ENCODE results near the gene PARP2.
"Not testable (repeated sequence)": the region's sequence is repeated elsewhere in the genome, so short reads cannot be mapped to it uniquely, and the experiment has no call there.

Gene PARP2

DNA sequence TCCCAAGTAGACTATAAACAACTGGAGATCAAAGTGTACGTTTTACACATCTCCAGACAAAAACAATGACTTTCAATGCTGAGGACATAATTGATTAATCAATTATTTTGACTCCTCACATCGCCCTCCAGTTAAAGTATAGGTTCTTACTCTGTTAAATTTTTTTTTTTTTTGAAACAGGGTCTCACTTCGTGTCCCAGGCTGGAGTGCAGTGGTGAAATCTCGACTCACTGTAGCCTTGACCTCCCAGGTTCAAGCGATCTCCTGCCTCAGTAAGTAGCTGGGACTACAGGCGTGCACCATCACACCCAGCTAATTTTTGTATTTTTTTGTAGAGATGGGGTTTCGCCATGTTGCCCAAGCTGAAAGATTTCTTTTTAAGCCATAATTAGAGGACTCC, 9.4 kb upstream of the PARP2 start:
- H2AFZ ChIP-seq (ENCODE audit: low read length): peak overlapping the region; percentile 86; the same call in 1 of the 2 replicates
- peak overlapping the region; percentile 76 for H3K9ac ChIP-seq (ENCODE audit: low read depth, low read length, poor library complexity, severe bottlenecking)
- no peak for TF ChIP-seq EZH2phosphoT487 (IDR thresholded peaks at IDR 0.05; ENCODE audit: borderline replicate concordance)
- TF ChIP-seq, protein P1, sequence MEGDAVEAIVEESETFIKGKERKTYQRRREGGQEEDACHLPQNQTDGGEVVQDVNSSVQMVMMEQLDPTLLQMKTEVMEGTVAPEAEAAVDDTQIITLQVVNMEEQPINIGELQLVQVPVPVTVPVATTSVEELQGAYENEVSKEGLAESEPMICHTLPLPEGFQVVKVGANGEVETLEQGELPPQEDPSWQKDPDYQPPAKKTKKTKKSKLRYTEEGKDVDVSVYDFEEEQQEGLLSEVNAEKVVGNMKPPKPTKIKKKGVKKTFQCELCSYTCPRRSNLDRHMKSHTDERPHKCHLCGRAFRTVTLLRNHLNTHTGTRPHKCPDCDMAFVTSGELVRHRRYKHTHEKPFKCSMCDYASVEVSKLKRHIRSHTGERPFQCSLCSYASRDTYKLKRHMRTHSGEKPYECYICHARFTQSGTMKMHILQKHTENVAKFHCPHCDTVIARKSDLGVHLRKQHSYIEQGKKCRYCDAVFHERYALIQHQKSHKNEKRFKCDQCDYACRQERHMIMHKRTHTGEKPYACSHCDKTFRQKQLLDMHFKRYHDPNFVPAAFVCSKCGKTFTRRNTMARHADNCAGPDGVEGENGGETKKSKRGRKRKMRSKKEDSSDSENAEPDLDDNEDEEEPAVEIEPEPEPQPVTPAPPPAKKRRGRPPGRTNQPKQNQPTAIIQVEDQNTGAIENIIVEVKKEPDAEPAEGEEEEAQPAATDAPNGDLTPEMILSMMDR (conservative IDR thresholded peaks at IDR 0.05; ENCODE audit: low read length): no peak

DNA sequence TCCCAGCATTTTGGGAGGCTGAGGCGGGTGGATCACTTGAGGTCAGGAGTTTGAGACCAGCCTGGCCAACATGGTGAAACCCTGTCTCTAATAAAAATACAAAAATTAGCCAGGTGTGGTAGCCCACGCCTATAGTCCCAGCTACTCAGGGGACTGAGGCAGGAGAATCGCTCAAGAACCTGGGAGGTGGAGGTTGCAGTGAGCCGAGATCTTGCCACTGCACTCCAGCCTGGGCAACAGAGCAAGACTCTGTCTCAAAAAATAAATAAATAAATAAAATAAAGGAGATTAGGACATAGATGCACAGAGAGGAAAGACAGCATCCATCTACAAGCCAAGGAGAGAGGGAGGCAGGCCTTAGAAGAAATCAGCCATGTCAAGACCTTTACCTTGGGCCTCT, 2.4 kb upstream of the PARP2 start:
- Histone ChIP-seq H3K4me1 (ENCODE audit: insufficient read depth, low read length, poor library complexity, severe bottlenecking) (peaks cover 26% of the 10 kb centered on the region), H3K79me2 (ENCODE audit: insufficient read depth, low read length) (peaks cover 26% of the 10 kb centered on the region), H3K4me2 (ENCODE audit: low read depth, low read length, poor library complexity, severe bottlenecking) (peak overlapping the region; percentile 66)
- H3K36me3 ChIP-seq (ENCODE audit: insufficient read depth, low read length); H3K4me3 ChIP-seq (ENCODE audit: low read length, poor library complexity, severe bottlenecking); H3F3A ChIP-seq (ENCODE audit: low read depth); H3K9me2 ChIP-seq (replicated peaks; ENCODE audit: low read depth, low read length); H4K20me1 ChIP-seq (ENCODE audit: insufficient read depth, low read length, poor library complexity, severe bottlenecking); H3K9ac ChIP-seq (ENCODE audit: low read depth, low read length, poor library complexity, severe bottlenecking); H3K27me3 ChIP-seq (ENCODE audit: insufficient read depth, low read length, poor library complexity, severe bottlenecking); H2AFZ ChIP-seq (ENCODE audit: low read length); H3K9me3 ChIP-seq (ENCODE audit: insufficient read depth, low read depth, low read length): not testable (repeated sequence)

More for the DNA sequence above, 9.4 kb upstream of the PARP2 start:
- peaks cover 40% of the 10 kb centered on the region for H3K79me2 ChIP-seq (ENCODE audit: insufficient read depth, low read length)
- no peaks in the 10 kb centered on the region for H3K9me2 ChIP-seq (replicated peaks; ENCODE audit: low read depth, low read length)
- no peaks in the 10 kb centered on the region for H3K36me3 ChIP-seq (ENCODE audit: insufficient read depth, low read length)
- peaks cover 23% of the 10 kb centered on the region for H3K4me1 ChIP-seq (ENCODE audit: insufficient read depth, low read length, poor library complexity, severe bottlenecking)
- no peaks in the 10 kb centered on the region for H3K27me3 ChIP-seq (ENCODE audit: insufficient read depth, low read length, poor library complexity, severe bottlenecking)
- H3K4me2 ChIP-seq (ENCODE audit: low read depth, low read length, poor library complexity, severe bottlenecking): peak overlapping the region; percentile 88
- H3K9me3 ChIP-seq (ENCODE audit: insufficient read depth, low read depth, low read length): no peaks in the 10 kb centered on the region
- peaks cover 21% of the 10 kb centered on the region for H4K20me1 ChIP-seq (ENCODE audit: insufficient read depth, low read length, poor library complexity, severe bottlenecking)
- H3K4me3 ChIP-seq (ENCODE audit: low read length, poor library complexity, severe bottlenecking): peak overlapping the region; percentile 87
- H3F3A ChIP-seq (ENCODE audit: low read depth): 0 out of 2 replicates have a peak, but pooled peaks cover 3% of the 10 kb centered on the region

GRCh38 chr14:20341646-20342045, 1.8 kb upstream of the PARP2 start:
- Histone ChIP-seq H3K9ac (ENCODE audit: low read depth, low read length, poor library complexity, severe bottlenecking) (peak overlapping the region; percentile 86), H3F3A (ENCODE audit: low read depth) (peaks cover 9% of the 10 kb centered on the region), H3K27me3 (ENCODE audit: insufficient read depth, low read length, poor library complexity, severe bottlenecking) (no peaks in the 10 kb centered on the region), H3K4me3 (ENCODE audit: low read length, poor library complexity, severe bottlenecking) (peak overlapping the region; percentile 79), H2AFZ (ENCODE audit: low read length) (peak overlapping the region; percentile 97; the same call in 1 of the 2 replicates), H3K36me3 (ENCODE audit: insufficient read depth, low read length) (0 out of 2 replicates have a peak, but pooled peaks cover 2% of the 10 kb centered on the region), H3K9me3 (ENCODE audit: insufficient read depth, low read depth, low read length) (no peaks in the 10 kb centered on the region), H3K4me1 (ENCODE audit: insufficient read depth, low read length, poor library complexity, severe bottlenecking) (peaks cover 26% of the 10 kb centered on the region), H3K4me2 (ENCODE audit: low read depth, low read length, poor library complexity, severe bottlenecking) (peak overlapping the region; percentile 66), H3K9me2 (replicated peaks; ENCODE audit: low read depth, low read length) (no peaks in the 10 kb centered on the region), H4K20me1 (ENCODE audit: insufficient read depth, low read length, poor library complexity, severe bottlenecking) (no peaks in the 10 kb centered on the region), H3K79me2 (ENCODE audit: insufficient read depth, low read length) (peaks cover 26% of the 10 kb centered on the region)
- TF ChIP-seq EZH2phosphoT487 (IDR thresholded peaks at IDR 0.05; ENCODE audit: borderline replicate concordance): no peak
- TF ChIP-seq, protein P1 (conservative IDR thresholded peaks at IDR 0.05; ENCODE audit: low read length): no peak

DNA sequence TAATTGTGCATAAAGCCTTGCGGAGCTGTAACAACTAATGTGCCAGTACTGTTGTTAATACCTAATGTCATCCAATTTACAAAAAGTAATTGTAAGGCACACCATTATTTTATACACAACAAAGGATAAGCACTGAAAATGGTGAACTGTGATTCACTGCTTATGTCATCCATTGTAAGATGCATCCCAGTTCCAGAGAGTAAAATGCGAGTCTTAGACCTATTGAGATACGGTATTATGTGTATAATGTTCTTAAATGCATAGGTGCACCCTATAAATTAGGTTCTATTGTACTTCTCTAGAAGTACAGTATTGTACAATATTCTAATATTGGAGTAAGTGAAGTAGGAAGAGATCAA, 406 bp downstream of the PARP2 start:
- Histone ChIP-seq H3K79me2 (ENCODE audit: insufficient read depth, low read length) (peaks cover 32% of the 10 kb centered on the region), H3K9me2 (replicated peaks; ENCODE audit: low read depth, low read length) (no peaks in the 10 kb centered on the region), H3K9me3 (ENCODE audit: insufficient read depth, low read depth, low read length) (no peaks in the 10 kb centered on the region), H2AFZ (ENCODE audit: low read length) (peak overlapping the region; percentile 83), H3K4me1 (ENCODE audit: insufficient read depth, low read length, poor library complexity, severe bottlenecking) (peaks cover 26% of the 10 kb centered on the region), H3K4me2 (ENCODE audit: low read depth, low read length, poor library complexity, severe bottlenecking) (peak overlapping the region; percentile 80), H3K27me3 (ENCODE audit: insufficient read depth, low read length, poor library complexity, severe bottlenecking) (no peaks in the 10 kb centered on the region), H3F3A (ENCODE audit: low read depth) (peaks cover 9% of the 10 kb centered on the region), H3K36me3 (ENCODE audit: insufficient read depth, low read length) (peaks cover 11% of the 10 kb centered on the region; the same call in 1 of the 2 replicates), H4K20me1 (ENCODE audit: insufficient read depth, low read length, poor library complexity, severe bottlenecking) (no peaks in the 10 kb centered on the region), H3K4me3 (ENCODE audit: low read length, poor library complexity, severe bottlenecking) (peak overlapping the region; percentile 79), H3K9ac (ENCODE audit: low read depth, low read length, poor library complexity, severe bottlenecking) (peak overlapping the region; percentile 88)
- TF ChIP-seq, protein P1 (conservative IDR thresholded peaks at IDR 0.05; ENCODE audit: low read length): no peak
- TF ChIP-seq EZH2phosphoT487 (IDR thresholded peaks at IDR 0.05; ENCODE audit: borderline replicate concordance): no peak
